HL-60 (cell line): ENCODE results near the gene DHRSX.
"Not testable (repeated sequence)": the region's sequence is repeated elsewhere in the genome, so short reads cannot be mapped to it uniquely, and the experiment has no call there.

ENCODE experiments used
- DNase-seq, 2 experiments: peaks; one replicate each; pipeline ENCODE4 v3.0.0-alpha.2; 2010 to 2020; ENCODE audit warnings: low read depth in 1 of 2, low spot score in 1 of 2
- H3K27ac ChIP-seq: fragments of 250-450 bp; sonication (Bioruptor Pico); replicated peaks from 2 replicates; pipeline ENCODE4 v1.5.1; 2020; ENCODE audit warnings: mild to moderate bottlenecking, moderate library complexity
- H3K27me3 ChIP-seq: fragments of 250-450 bp; sonication (Bioruptor Pico); 2 replicates; pipeline ENCODE4 v1.5.1; 2021; ENCODE audit warnings: mild to moderate bottlenecking, moderate library complexity; ENCODE audit not compliant: insufficient read depth, poor library complexity, severe bottlenecking
- H3K4me3 ChIP-seq: replicated peaks from 2 replicates; pipeline ENCODE4 v1.5.1; 2011; ENCODE audit warnings: mild to moderate bottlenecking, control low read depth, low read length; ENCODE audit not compliant: insufficient read depth
- CTCF ChIP-seq: IDR thresholded peaks from one replicate; pipeline ENCODE4 v1.5.1; 2011; ENCODE audit warnings: low read length, control low read depth, inconsistent platforms; ENCODE audit not compliant: insufficient read depth
- GABPA ChIP-seq: IDR thresholded peaks from 2 replicates; pipeline ENCODE4 v1.6.1; 2012; ENCODE audit warnings: low read depth
- POLR2AphosphoS5 ChIP-seq: IDR thresholded peaks from 2 replicates; pipeline ENCODE4 v1.6.1; 2012; ENCODE audit warnings: low read depth
- REST ChIP-seq: IDR thresholded peaks from 2 replicates; pipeline ENCODE4 v1.6.1; 2012; ENCODE audit warnings: low read depth; ENCODE audit not compliant: insufficient replicate concordance
- SPI1 ChIP-seq: IDR thresholded peaks from 2 replicates; pipeline ENCODE4 v1.6.1; 2012; ENCODE audit warnings: low read depth, mild to moderate bottlenecking, borderline replicate concordance

The DHRSX gene

GRCh38 chrX:2457289-2458133, 43.3 kb downstream of the DHRSX start:
- DNase-seq, result no peak
- no peak for TF ChIP-seq REST
- no peak for TF ChIP-seq POLR2AphosphoS5
- no peak for TF ChIP-seq SPI1
- TF ChIP-seq CTCF, result no peak
- TF ChIP-seq GABPA, result no peak
- H3K27ac ChIP-seq, result no peak overlapping the region
- H3K4me3 ChIP-seq, result no peak overlapping the region
- no peaks in the 10 kb centered on the region for H3K27me3 ChIP-seq

GRCh38 chrX:2456091-2456490, 44.7 kb downstream of the DHRSX start:
- not testable (repeated sequence) for H3K27ac ChIP-seq, DNase-seq, H3K27me3 ChIP-seq, H3K4me3 ChIP-seq

GRCh38 chrX:2454620-2455019, 46.2 kb downstream of the DHRSX start:
- not testable (repeated sequence) for DNase-seq, H3K27me3 ChIP-seq, H3K4me3 ChIP-seq, H3K27ac ChIP-seq

- no peak for DNase-seq
- Histone ChIP-seq H3K27me3 (no peaks in the 10 kb centered on the region), H3K4me3 (no peak overlapping the region), H3K27ac (no peak overlapping the region)
- TF ChIP-seq REST (no peak), POLR2AphosphoS5 (no peak), GABPA (no peak), SPI1 (no peak), CTCF (no peak)
Observed at GRCh38 chrX:2452799-2453198, 48.0 kb downstream of the DHRSX start.

GRCh38 chrX:2452317-2452784, 48.4 kb downstream of the DHRSX start:
- Histone ChIP-seq H3K27ac (no peak overlapping the region), H3K4me3 (no peak overlapping the region), H3K27me3 (no peaks in the 10 kb centered on the region)
- TF ChIP-seq GABPA, result no peak
- TF ChIP-seq SPI1, result no peak
- TF ChIP-seq POLR2AphosphoS5, result no peak
- TF ChIP-seq REST, result no peak
- TF ChIP-seq CTCF, result no peak
- no peak for DNase-seq
